NCI-H2227 treated with DMSO at 0.1 percent for 48 hours (cell line): Measurements from ENCODE around the gene PFAS.
A peak's percentile ranks its signal among the peaks of the same experiment; 100 is the strongest.
"Not testable (repeated sequence)": the region's sequence is repeated elsewhere in the genome, so short reads cannot be mapped to it uniquely, and the experiment has no call there.

Source experiments
- DNase-seq: peaks from one replicate; lab custom pipeline; 2025; lab: John Stamatoyannopoulos, UW

PFAS gene, protein sequence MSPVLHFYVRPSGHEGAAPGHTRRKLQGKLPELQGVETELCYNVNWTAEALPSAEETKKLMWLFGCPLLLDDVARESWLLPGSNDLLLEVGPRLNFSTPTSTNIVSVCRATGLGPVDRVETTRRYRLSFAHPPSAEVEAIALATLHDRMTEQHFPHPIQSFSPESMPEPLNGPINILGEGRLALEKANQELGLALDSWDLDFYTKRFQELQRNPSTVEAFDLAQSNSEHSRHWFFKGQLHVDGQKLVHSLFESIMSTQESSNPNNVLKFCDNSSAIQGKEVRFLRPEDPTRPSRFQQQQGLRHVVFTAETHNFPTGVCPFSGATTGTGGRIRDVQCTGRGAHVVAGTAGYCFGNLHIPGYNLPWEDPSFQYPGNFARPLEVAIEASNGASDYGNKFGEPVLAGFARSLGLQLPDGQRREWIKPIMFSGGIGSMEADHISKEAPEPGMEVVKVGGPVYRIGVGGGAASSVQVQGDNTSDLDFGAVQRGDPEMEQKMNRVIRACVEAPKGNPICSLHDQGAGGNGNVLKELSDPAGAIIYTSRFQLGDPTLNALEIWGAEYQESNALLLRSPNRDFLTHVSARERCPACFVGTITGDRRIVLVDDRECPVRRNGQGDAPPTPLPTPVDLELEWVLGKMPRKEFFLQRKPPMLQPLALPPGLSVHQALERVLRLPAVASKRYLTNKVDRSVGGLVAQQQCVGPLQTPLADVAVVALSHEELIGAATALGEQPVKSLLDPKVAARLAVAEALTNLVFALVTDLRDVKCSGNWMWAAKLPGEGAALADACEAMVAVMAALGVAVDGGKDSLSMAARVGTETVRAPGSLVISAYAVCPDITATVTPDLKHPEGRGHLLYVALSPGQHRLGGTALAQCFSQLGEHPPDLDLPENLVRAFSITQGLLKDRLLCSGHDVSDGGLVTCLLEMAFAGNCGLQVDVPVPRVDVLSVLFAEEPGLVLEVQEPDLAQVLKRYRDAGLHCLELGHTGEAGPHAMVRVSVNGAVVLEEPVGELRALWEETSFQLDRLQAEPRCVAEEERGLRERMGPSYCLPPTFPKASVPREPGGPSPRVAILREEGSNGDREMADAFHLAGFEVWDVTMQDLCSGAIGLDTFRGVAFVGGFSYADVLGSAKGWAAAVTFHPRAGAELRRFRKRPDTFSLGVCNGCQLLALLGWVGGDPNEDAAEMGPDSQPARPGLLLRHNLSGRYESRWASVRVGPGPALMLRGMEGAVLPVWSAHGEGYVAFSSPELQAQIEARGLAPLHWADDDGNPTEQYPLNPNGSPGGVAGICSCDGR (N-terminal part only)

DNA sequence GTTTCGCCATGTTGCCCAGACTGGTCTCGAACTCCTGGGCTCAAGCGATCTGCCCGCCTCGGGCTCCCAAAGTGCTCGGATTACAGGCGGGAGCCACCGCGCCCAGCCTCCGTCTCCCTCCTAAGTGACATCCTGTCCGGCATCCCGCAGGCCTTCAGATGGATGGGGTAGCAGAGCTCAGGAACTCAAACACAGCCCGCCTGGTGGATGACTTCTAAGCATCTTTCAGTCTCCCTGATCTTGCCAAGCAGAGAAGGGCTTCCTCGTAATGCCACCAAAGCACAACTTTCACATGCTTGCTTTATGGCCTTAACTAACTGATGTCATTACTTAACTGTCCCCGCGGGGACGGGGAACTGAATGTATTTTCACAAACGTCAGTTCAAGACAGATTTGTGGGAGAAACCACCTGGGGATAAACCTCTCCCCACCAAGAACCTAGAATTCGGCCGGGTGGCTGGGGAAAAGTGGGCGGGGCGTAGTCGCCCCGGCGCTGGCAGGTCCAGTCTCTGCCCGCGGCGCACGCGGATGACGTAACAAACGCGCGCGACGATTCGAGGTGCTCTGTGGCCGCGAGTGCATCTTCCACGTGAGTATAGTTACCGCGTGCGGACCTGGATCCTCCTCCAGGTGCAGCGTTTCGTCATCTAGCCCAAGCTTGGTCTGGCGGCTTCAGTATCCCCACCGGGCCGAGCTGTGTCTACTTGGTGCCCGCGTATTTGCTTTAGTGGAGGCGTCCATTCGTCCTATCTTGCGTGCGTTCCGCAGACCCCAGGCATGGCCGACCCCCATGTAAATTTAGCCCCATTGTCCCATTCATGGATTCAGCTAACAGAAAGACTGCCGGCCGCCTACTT lies at the start of gene PFAS:
Gene PFAS (plus strand): TSS at position 539 of the 857 bp plus-strand sequence. CDS start 4,649 bp downstream, outside the sequence.
- DNase-seq = peak; percentile 80

DNA sequence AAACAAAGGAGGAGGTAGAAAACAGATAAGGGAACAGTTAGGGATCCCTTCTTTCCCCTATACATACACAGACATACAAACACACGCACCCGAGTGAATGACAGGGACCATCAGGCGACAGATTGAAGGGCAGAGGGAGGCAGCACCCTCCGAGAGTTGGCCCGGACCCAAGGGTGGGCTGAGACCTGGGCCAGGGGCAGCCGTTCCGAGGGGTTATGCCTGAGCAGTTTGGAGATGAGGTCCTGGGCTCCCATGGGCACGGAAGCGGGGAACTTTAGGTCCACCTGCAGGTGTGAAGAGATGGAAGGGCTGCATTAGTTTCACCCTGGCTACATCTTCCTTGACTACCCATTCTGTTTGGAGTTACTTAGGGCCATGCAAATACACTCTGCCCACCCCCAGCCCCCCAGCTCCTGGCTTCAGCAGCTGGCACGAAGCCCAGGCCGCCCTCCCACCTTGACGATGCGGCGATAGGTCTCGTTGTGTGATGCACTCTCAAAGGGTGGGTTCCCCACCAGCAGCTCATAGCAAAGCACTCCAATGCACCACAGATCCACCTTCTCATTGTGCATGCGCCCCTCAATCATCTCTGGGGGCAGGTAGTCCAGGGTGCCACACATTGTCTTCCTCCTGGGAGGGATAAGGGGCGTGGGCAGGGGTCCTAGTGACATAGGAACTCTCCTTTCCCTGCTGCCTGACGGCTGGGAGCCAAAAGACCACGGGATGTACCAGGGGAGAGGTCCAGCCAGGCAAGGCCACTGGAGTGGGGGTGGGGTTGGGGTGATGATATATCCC lies 44.1 kb upstream of the PFAS start:
- no peak for DNase-seq

DNA sequence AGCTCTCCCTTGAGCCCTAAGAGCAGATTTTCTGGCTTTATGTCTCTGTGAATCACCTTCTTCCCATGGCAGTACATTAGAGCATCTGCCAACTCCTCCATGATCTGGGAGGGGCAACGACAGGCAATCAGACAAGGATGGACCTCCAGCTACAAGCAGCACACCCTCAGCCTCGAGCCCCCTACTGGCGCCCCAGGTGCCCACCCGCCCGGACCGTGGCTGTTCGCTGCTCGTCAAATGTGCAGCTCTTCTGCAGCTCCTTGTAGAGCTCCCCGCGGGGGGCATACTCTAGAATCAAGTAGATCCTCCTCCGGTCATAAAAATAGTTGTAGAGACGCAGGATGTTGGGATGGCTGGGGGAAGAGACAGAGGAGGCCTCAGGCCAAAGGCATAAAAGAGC lies 42.6 kb upstream of the PFAS start:
- DNase-seq = no peak

DNA sequence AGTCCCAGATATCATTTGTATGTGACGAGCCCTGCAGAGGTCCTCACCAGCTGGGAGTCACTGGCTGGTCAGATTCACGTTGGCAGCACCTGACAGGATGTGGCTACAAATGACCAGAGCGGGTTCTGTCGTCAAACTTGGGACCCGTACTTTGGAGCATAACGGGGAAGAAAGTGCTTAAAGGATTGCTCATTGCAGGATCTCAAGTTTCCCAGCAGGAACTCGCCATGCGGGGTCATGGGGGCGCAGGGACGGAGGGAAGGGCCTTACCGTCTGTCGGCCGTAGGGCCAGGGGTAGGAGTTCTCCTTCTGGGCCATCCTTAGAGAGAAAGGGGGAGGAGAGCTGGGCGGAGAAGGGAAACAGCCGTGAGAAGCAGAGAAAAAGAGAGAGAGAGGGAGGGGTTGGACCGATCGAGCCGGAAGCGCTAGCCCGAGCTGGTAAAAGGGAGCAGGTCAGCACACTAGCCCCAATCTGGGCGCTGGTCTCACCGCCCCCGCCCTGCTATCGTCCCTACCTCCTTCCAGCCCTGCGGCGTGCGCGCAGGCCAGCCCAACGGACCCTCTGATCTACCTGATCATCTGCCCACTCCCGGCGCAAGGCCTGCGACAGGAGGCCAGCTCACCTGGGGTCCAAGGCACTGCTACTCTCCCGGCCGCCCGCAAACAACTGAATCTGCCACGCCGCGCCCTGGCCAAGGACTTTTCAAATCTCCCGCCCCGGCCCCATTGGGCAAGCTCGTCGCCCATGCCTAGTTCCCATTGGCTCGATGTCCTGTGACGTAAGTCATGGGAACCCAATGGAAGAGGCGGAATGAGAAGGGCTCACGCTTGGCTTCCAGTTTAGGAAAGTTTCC lies 39.0 kb upstream of the PFAS start, which contains the start of gene AURKB:
Gene AURKB (minus strand): TSS at position 669 of the 854 bp plus-strand sequence. CDS start 351 bp downstream, at position 318.
- DNase-seq = peak; percentile 78

DNA sequence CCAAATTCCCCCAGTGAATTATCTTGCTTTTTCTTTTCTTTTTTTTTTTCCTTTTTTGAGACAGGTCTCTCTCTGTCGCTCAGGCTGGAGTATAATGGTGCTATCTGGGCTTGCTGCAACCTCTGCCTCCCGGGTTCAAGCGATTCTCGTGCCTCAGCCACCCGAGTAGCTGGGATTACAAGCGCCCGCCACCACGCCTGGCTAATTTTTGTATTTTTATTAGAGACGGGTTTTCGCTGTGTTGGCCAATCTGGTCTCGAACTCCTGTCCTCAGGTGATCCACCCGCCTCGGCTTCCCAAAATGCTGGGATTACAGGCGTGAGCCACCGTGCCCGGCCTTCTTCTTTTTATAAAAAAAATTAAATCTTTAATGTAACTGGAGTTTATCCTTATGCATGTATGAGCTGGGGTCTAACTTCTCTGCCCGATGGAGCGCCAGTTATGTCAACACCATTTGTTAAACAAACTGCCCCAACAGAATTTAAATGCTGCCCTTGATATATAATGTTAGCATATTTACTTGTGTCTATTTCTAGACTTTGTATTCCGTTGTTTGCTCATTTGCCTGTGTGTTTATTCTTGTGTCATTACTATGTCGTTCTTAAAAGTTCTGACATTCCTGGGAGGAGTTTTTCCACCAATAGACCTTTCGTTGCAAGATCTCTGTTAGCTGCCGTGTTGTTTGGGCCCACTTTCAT lies 38.2 kb upstream of the PFAS start:
- DNase-seq = no peak

DNA sequence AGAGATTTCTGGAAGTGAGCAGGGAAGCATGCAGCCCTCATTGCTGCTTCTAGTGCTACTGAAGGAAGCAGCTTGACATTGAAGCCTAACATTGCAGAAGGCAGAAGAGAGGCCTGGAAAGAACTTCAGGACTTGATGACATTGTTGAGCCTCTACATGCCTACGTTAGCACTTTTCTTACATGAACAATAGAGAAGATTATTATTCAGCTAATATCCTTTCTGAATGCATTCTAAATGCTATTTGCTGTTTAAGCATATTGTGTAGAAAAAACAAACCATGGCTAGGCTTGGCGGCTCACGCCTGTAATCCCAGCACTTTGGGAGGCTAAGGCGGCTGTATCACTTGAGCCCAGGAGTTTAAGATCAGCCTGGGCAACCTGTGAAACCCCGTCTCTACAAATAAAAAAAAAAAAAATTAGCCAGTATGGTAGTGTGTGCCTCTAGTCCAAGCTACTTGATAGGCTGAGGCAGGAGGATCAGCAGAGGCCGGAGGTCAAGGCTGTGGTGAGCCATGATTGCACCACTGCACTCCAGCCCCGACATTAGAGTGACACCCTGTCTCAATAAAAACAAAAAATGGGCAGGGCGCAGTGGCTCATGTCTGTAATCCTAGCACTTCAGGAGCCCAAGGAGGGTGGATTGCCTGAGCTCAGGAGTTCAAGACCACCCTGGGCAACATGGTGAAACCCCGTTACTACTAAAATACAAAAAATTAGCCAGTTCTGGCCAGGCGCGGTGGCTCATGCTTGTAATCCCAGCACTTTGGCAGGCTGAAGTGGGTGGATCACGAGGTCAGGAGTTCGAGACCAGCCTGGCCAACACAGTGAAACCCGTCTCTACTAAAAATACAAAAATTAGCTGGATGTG lies 36.5 kb upstream of the PFAS start:
- no peak for DNase-seq

DNA sequence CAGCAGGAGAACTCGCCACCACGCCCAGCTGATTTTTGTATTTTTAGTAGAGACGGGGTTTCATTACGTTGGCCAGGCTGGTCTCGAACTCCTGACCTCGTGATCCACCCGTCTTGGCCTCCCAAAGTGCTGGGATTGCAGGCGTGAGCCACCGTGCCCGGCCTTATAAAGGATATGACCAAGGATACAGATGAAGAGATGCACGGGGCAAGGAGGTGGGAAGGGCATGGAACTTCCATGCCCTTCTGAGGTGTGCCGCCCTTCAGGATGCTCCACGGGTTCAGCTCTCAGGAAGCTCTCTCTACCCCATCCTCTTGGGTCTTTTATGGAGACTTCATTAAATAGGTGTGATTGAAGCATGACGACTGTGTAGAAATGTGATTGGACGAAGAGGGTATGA lies 35.1 kb upstream of the PFAS start:
- DNase-seq = not testable (repeated sequence)

DNA sequence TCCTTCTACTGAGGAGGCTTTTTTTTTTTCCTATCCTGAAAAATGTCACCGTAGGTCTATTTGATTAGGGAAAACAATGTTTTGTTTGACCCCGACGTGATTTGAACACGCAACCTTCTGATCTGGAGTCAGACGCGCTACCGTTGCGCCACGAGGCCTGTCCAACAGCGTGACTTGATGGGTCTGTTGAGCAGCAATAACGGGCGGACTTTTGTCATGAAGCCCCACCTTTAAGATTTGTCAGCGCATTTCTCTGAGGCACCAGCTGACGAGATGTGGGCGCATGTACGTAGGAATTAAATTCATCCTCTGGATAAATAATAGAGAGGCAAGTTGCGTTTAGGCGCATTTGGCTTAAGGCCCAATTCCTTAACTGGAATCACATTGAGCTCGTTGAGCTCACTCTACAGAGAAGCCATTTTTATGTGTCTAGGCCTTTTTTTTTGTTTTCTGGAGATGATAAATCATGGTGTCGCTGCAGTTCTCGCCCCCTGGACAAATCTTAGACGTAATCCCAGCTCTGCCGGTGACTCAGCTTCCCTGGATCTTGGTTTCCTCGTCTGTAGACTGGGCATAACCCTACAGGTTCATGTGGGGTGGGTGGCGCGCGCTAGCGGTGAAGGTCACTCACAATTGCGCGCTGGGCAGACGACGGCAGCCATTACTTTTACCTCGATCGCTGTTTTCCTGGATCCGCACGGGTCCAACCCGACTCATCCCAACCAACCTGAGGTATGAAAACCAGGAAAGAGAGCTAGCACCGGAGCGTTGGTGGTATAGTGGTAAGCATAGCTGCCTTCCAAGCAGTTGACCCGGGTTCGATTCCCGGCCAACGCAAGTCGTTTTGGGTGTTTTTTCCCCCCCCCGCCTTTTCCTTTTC lies 28.1 kb upstream of the PFAS start:
- DNase-seq = peak; percentile 83

DNA sequence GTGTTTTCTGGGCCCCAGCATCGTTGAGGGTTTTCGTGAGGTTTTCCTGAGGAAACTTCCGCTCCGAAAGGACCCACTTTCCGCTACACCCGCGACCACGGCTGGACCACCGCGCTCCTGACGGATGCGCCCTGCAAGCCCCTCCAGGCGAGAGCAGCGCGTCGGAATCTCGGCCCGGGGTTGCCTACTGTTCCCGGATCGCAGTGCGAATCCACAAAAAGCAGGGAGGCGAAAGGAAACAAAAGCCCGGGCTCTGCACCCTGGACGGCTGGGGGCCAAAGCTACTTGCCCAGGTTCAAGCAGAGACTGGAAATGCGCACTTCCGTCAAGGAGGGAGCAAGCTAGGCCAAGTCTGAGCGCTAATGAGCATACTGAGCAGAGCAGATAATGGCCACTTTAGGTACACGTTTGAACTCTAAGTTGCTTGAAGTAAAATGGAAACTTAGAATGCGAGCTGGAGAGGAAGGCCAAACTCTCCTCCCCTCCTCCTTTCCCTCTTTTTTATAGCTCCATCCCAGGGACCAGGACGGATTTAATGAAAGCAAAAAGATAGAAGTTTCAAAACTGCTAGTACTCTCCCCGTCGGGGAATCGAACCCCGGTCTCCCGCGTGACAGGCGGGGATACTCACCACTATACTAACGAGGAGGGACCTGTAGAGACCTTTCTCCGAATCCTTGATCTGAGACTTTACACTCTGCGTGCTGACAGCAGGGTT lies 27.3 kb upstream of the PFAS start:
- DNase-seq = peak; percentile 80

DNA sequence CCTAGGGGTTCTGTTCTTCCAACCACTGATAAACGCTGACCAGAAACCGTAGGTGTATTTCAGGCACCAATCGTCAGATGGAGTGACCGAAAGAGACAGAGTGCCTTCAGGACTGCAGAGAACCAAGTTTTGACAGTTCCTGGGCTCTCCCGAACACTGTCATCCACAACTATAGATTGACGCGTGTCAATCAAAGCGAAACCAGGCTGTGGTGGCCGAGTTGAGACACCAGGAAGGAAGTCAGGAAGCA lies 26.8 kb upstream of the PFAS start:
- no peak for DNase-seq

DNA sequence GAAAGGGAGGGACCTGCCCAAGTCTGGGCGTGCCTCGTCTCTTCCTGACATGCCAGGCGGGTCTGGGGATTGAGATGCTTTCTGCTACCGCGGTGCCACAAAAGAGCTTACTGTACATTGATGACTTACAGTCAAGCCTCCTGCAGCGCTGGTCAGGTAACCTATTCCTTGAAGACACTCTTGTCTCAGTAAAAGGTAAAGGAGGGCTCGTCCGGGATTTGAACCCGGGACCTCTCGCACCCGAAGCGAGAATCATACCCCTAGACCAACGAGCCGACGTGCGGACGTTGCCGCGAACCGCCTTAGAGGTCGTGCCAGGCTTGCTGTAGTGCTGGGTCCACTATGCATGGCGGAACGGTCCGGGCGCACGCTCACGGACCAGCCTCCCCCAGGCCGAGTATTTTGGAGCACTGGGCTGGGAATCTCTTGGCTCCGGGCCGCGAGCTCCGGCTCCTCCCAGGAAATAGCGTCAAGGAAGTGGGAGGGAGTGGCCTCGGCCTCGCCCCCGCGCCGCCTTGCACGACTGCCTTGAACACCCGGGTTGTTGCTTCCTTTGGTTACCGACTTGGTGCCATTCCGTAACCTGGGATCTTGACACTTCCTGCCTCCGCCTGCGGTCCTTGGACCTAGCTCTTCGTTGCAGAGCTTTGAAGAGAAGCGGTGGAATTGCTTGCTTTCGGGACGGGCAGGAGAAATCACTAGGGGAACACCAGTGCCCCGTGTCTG lies 26.3 kb upstream of the PFAS start:
- DNase-seq = peak; percentile 79

DNA sequence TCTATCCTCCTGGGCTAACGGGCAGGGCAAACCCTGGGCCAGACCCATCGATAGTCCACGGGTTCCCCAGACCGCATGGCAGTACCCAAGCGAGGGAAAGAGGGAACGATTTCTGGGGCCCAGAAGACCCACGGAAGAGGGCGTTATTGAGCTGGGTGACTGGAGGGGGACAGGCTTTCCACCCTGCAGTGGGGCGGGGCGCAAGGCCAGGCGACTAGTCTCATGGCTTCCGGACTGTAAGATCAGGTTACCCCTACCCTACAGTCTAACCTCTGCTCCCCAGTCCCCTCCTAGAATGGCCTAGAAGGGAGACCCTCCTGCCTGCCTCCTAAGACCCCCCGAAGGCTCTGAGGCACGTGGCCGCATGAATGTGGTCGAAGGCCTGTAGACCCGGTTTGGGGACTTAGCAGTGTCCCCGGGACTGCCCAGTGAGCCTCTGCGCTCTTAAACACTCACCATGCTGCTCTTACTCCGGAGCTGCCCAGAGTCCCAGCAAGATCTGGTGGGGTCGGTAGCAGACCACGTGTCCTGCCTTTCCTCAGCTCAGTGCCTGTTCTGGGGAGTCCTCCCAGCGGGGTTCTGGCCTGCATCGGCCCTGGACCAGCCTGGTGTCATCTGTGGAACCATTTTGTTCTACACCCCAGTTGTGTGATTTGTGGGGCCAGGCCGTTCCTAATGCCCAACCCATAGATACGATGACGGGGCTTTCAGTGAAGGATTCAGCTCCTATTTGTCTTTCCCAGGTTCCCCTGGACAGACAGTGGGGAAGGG lies 25.5 kb upstream of the PFAS start:
- no peak for DNase-seq

DNA sequence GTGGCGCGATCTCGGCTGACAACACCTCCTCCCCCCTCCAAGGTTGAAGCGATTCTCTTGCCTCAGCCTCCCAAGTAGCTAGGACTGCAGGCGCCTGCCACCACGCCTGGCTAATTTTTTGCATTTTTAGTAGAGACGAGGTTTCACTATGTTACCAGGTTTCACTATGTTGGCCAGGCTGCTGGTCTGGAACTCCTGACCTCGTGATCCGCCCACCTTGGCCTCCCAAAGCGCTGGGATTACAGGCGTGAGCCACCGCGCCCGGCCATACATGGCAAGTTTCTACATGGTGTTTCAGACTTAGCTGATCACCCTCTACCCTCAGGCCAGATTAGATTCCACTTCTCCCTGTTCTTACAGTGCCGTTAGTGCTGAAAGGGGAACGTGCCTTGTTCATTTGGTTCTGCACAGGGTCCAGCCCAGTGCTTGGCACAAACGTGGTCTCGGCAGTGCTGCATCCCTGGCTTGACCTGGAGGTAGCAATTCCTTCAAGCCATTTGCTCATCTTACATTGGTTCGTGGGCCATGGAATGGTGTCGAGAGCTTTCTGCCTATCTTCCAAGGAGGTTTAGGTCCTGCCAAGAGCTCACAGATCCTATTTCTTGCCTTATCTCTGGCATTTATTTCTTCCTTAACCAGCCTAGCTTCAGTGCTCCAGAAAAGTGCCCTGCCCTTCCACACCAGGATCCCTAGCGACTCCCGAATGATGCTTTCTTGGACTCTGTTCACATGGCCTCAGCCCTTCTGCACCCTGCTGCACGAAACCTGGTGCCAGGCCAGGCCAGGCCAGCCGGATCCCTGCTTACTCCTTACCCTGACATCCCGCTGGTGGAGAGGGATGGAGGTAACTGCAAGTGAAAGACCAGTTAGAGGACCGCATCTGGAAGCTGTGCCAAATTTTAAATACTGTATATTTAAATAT lies 23.9 kb upstream of the PFAS start:
- DNase-seq = no peak
